Prostate gland (tissue), 2 donors: Measurements from ENCODE around the gene SPAG9.
A peak's percentile ranks its signal among the peaks of the same experiment; 100 is the strongest.

ENCODE experiments used
- CTCF ChIP-seq, 4 experiments: fragments of 200-600 bp in 2 of 4; fragments of 450-650 bp in 2 of 4; sonication (generic) in 2 of 4; IDR thresholded peaks; 1 replicate in 3 of 4; 2 replicates in 1 of 4; pipeline ENCODE4 v1.5.1; 2016 to 2019; ENCODE audit warnings: antibody characterized with exemption in 4 of 4, mild to moderate bottlenecking in 2 of 4, moderate library complexity in 2 of 4
- POLR2A ChIP-seq: fragments of 450-650 bp; IDR thresholded peaks from one replicate; pipeline ENCODE4 v1.6.1; 2016; ENCODE audit warnings: antibody characterized with exemption, mild to moderate bottlenecking
- POLR2AphosphoS5 ChIP-seq: sonication (generic); formaldehyde crosslinking; IDR thresholded peaks from one replicate; pipeline ENCODE4 v1.6.1; 2017; ENCODE audit warnings: antibody characterized with exemption

- TF ChIP-seq POLR2AphosphoS5 (peak; percentile 26), CTCF (IDR thresholded peaks at IDR 0.05) (no peak), POLR2A (no peak)
These were observed 104.6 kb downstream of the SPAG9 start for GRCh38 chr17:51016099-51016498.
